Measurements from ENCODE around the gene ADGRG7. TPM values are rescaled to one million over a fixed set of nuclear protein-coding genes. Genes with fewer than 3 reads are reported as not detected.

The ADGRG7 gene
- total and polyA plus RNA-seq, 2 of the 13 experiments (the other 11 are each of a cell fraction or from before 2014, with no cell fraction given), result not detected

GRCh38 chr3:100708644-100708988 is 99.2 kb downstream of the ADGRG7 start:
- BruUV-seq (replicated peaks), result TSS peak; percentile 98
- H4K20me1 ChIP-seq (ENCODE audit: insufficient read depth, low read length), result peaks cover 18% of the 10 kb centered on the region
- CTCF ChIA-PET (ENCODE audit: low intra/inter-chr PET ratio, low total read pairs), result no interaction called here
- no peak for TF ChIP-seq ZFP41 (CRISPR knock-in tag; IDR thresholded peaks at IDR 0.05; ENCODE audit: borderline replicate concordance)
- no peak for TF ChIP-seq RNF219 (CRISPR knock-in tag; IDR thresholded peaks at IDR 0.05)
- no peak for TF ChIP-seq TRAFD1 (CRISPR knock-in tag; IDR thresholded peaks at IDR 0.05; ENCODE audit: borderline replicate concordance)
- no peak for TF ChIP-seq ZNF12 (CRISPR knock-in tag; IDR thresholded peaks at IDR 0.05)
- WGBS (ENCODE audit: low lambda C conversion rate), result 67% methylated on average over 3 of the region's 3 CpGs
- H3K79me2 ChIP-seq (ENCODE audit: insufficient read depth, low read length), result peaks cover 38% of the 10 kb centered on the region
- no peaks in the 10 kb centered on the region for H3K9me3 ChIP-seq (ENCODE audit: low read length)
- DNase-seq (ENCODE audit: low spot score) (peak; percentile 3), ATAC-seq (no peak), FAIRE-seq (no peak)
- in situ Hi-C loops (cut with HindIII; ENCODE audit: extremely low pct_ligation_motif_present, low pct_unique_long_range_greater_than_20kb), result loop anchor here (25.0 kb wide), 3 partner anchors 96 to 896 kb away; partner anchors contain the start of genes ADGRG7 and CMSS1
- H3K27ac ChIP-seq (ENCODE audit: extremely low read length, insufficient read depth, low read length), result peak overlapping the region; percentile 95
- peak overlapping the region; percentile 90 for H3K4me2 ChIP-seq (ENCODE audit: low read depth, low read length)
- intact Hi-C loops (cut with micrococcal nuclease; ENCODE audit: unreplicated experiment), result no loop called here
- peak overlapping the region; percentile 70 for H3K9ac ChIP-seq (ENCODE audit: insufficient read depth, low read depth, low read length)
- H3K4me1 ChIP-seq (ENCODE audit: insufficient read depth, low read length), result peaks cover 39% of the 10 kb centered on the region
- POLR2A ChIA-PET, result interaction anchor here (0.8 to 1.8 kb wide), 4 partner anchors 10 to 307 kb away, joined by 3 to 5 read pairs (median 4); partner anchors contain the start of gene LNP1
- H2AFZ ChIP-seq (ENCODE audit: low read length), result peak overlapping the region; percentile 86
- H3K4me3 ChIP-seq (replicated peaks in 1 of 3; ENCODE audit: insufficient read depth in 1 of 3, low read depth in 2 of 3, low read length in 3 of 3), result peak overlapping the region; percentile 53 to 82 (median 60)
- H3K27me3 ChIP-seq (ENCODE audit: control insufficient read depth in 1 of 2, insufficient read depth in 2 of 2, low read length in 2 of 2), result peaks cover 0 to 2% of the 10 kb centered on the region in 2 experiments; a peak in 1 of 5 replicates
- 0 out of 5 replicates have a peak, but pooled peaks cover 0 to 8% of the 10 kb centered on the region in 2 experiments for H3K36me3 ChIP-seq (replicated peaks in 1 of 2; ENCODE audit: control insufficient read depth in 1 of 2, insufficient read depth in 2 of 2, low read length in 2 of 2)
